Measurements from ENCODE around the gene WDR88. TPM values are rescaled to one million over a fixed set of nuclear protein-coding genes. Genes with fewer than 3 reads are reported as not detected.

WDR88 gene
- polyA plus RNA-seq, 1 donor (not counting 4 experiments of a cell fraction or from before 2014, with no cell fraction given) = not detected

- Histone ChIP-seq H3K27me3 (ENCODE audit: control insufficient read depth, extremely low read depth, insufficient read depth, low read length) (no peaks in the 10 kb centered on the region), H3K27ac (ENCODE audit: control insufficient read depth, insufficient read depth, low read length) (no peak overlapping the region), H2AFZ (ENCODE audit: control insufficient read depth, low read length) (no peak overlapping the region), H3K9me1 (ENCODE audit: control insufficient read depth, extremely low read depth, insufficient read depth, low read length) (no peaks in the 10 kb centered on the region), H3K79me2 (ENCODE audit: control insufficient read depth, insufficient read depth, low read length) (no peaks in the 10 kb centered on the region), H3K4me1 (ENCODE audit: control insufficient read depth, extremely low read depth, insufficient read depth, low read length) (no peaks in the 10 kb centered on the region), H3K9ac (ENCODE audit: control insufficient read depth, extremely low read depth, insufficient read depth, low read length) (no peak overlapping the region), H4K20me1 (ENCODE audit: control insufficient read depth, extremely low read depth, insufficient read depth, low read length) (peaks cover 3% of the 10 kb centered on the region), H3K9me3 (ENCODE audit: control insufficient read depth, low read depth, low read length) (no peaks in the 10 kb centered on the region), H3K4me2 (ENCODE audit: control insufficient read depth, extremely low read depth, insufficient read depth, low read depth, low read length) (no peak overlapping the region), H3K36me3 (ENCODE audit: control insufficient read depth in 2 of 2, extremely low read depth in 1 of 2, insufficient read depth in 2 of 2, low read length in 2 of 2) (peaks cover 0 to 7% of the 10 kb centered on the region in 2 experiments), H3K4me3 (ENCODE audit: control insufficient read depth in 2 of 3, extremely low read depth in 1 of 3, insufficient read depth in 2 of 3, low read depth in 1 of 3, low read length in 3 of 3) (no peak overlapping the region)
- dilution Hi-C loops (cut with MboI; ENCODE audit: extremely low pct_ligation_motif_present, low sequenced_read_pairs) = no loop called here
- TF ChIP-seq EZH2 (IDR thresholded peaks at IDR 0.05; ENCODE audit: low read length) = no peak
- no peak for TF ChIP-seq CTCF (optimal IDR thresholded peaks at IDR 0.05 in 1 of 3, IDR thresholded peaks at IDR 0.05 in 1 of 3, conservative IDR thresholded peaks at IDR 0.05 in 1 of 3; ENCODE audit: extremely low read depth in 1 of 3, insufficient read depth in 2 of 3, low read length in 3 of 3)
- DNase-seq (ENCODE audit: low read depth, low spot score) = no peak
- FAIRE-seq = no peak
Measured at GRCh38 chr19:33207040-33207620, 75.2 kb downstream of the WDR88 start.

- H3K36me3 ChIP-seq (ENCODE audit: control insufficient read depth in 2 of 2, extremely low read depth in 1 of 2, insufficient read depth in 2 of 2, low read length in 2 of 2) = peaks cover 0 to 6% of the 10 kb centered on the region in 2 experiments
- no peaks in the 10 kb centered on the region for H3K27me3 ChIP-seq (ENCODE audit: control insufficient read depth, extremely low read depth, insufficient read depth, low read length)
- H2AFZ ChIP-seq (ENCODE audit: control insufficient read depth, low read length) = no peak overlapping the region
- no peaks in the 10 kb centered on the region for H3K4me1 ChIP-seq (ENCODE audit: control insufficient read depth, extremely low read depth, insufficient read depth, low read length)
- FAIRE-seq = no peak
- no peaks in the 10 kb centered on the region for H4K20me1 ChIP-seq (ENCODE audit: control insufficient read depth, extremely low read depth, insufficient read depth, low read length)
- no peaks in the 10 kb centered on the region for H3K9me1 ChIP-seq (ENCODE audit: control insufficient read depth, extremely low read depth, insufficient read depth, low read length)
- no peaks in the 10 kb centered on the region for H3K79me2 ChIP-seq (ENCODE audit: control insufficient read depth, insufficient read depth, low read length)
- TF ChIP-seq EZH2 (IDR thresholded peaks at IDR 0.05; ENCODE audit: low read length) = no peak
- no peak for TF ChIP-seq CTCF (optimal IDR thresholded peaks at IDR 0.05 in 1 of 3, IDR thresholded peaks at IDR 0.05 in 1 of 3, conservative IDR thresholded peaks at IDR 0.05 in 1 of 3; ENCODE audit: extremely low read depth in 1 of 3, insufficient read depth in 2 of 3, low read length in 3 of 3)
- dilution Hi-C loops (cut with MboI; ENCODE audit: extremely low pct_ligation_motif_present, low sequenced_read_pairs) = no loop called here
- H3K4me2 ChIP-seq (ENCODE audit: control insufficient read depth, extremely low read depth, insufficient read depth, low read depth, low read length) = no peak overlapping the region
- no peak overlapping the region for H3K4me3 ChIP-seq (ENCODE audit: control insufficient read depth in 2 of 3, extremely low read depth in 1 of 3, insufficient read depth in 2 of 3, low read depth in 1 of 3, low read length in 3 of 3)
- no peak overlapping the region for H3K27ac ChIP-seq (ENCODE audit: control insufficient read depth, insufficient read depth, low read length)
- H3K9ac ChIP-seq (ENCODE audit: control insufficient read depth, extremely low read depth, insufficient read depth, low read length) = no peak overlapping the region
- DNase-seq (ENCODE audit: low read depth, low spot score) = no peak
- H3K9me3 ChIP-seq (ENCODE audit: control insufficient read depth, low read depth, low read length) = no peaks in the 10 kb centered on the region
Measured at GRCh38 chr19:33207903-33208302, 76.0 kb downstream of the WDR88 start.

Measured in keratinocyte (primary cell).